ENCODE results near the gene PDSS2.

DNA sequence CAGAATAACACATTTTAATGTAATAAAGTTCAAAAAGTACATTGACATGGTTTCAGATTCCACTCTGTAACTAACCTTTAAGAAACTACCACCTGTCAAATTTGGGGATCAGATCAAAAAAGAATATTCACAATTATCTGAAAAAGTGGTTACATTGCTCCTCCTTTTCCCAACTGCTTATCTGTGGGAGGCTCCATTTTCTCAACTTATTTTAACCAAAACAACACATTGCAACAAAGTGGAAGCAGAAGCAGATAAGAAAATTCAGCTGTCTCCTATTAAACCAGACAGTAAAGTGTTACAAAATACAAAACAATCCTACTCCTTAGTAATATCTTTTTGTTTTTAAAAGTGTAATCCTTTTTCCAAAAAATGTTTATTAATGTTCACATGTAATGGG is 61.4 kb downstream of the PDSS2 start:
- TF ChIP-seq POLR2A (IDR thresholded peaks at IDR 0.05; ENCODE audit: extremely low read depth, insufficient read length), result no peak
- TF ChIP-seq, protein P1, sequence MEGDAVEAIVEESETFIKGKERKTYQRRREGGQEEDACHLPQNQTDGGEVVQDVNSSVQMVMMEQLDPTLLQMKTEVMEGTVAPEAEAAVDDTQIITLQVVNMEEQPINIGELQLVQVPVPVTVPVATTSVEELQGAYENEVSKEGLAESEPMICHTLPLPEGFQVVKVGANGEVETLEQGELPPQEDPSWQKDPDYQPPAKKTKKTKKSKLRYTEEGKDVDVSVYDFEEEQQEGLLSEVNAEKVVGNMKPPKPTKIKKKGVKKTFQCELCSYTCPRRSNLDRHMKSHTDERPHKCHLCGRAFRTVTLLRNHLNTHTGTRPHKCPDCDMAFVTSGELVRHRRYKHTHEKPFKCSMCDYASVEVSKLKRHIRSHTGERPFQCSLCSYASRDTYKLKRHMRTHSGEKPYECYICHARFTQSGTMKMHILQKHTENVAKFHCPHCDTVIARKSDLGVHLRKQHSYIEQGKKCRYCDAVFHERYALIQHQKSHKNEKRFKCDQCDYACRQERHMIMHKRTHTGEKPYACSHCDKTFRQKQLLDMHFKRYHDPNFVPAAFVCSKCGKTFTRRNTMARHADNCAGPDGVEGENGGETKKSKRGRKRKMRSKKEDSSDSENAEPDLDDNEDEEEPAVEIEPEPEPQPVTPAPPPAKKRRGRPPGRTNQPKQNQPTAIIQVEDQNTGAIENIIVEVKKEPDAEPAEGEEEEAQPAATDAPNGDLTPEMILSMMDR (IDR thresholded peaks at IDR 0.05; ENCODE audit: low read depth, low read length), result no peak
